GM19397 (cell line): ENCODE measurements around the gene STARD9.

Source experiments
- ATAC-seq: cut with Tn5 transposase; IDR thresholded peaks from one replicate; pipeline ENCODE4 v1.9.1; 2021; ENCODE audit warnings: mild to moderate bottlenecking, moderate library complexity; ENCODE audit not compliant: unreplicated experiment

STARD9 gene

GRCh38 chr15:42692536-42692935 is 117.1 kb downstream of the STARD9 start:
- no peak for ATAC-seq

GRCh38 chr15:42692997-42693396 is 117.6 kb downstream of the STARD9 start:
- no peak for ATAC-seq

GRCh38 chr15:42693496-42693895 is 118.1 kb downstream of the STARD9 start:
- no peak for ATAC-seq

GRCh38 chr15:42693942-42694341 is 118.5 kb downstream of the STARD9 start:
- no peak for ATAC-seq

DNA sequence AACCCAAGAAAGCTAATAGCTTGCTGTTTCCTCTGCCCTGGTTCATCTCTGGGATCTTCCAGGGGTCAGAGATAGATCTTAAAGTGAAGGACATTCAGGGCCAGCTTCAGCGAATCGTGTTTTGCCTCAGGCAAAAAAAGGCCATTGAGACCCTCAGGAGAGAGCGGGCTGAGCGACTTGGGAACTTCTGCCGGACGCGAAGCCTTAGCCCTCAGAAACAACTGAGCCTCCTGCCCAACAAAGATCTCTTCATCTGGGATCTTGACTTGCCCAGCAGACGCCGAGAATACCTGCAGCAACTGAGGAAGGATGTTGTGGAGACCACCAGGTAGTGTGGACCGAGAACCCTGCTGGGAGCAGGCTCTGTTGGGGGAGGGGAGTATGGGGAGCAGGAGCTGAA is 119.0 kb downstream of the STARD9 start:
- no peak for ATAC-seq

DNA sequence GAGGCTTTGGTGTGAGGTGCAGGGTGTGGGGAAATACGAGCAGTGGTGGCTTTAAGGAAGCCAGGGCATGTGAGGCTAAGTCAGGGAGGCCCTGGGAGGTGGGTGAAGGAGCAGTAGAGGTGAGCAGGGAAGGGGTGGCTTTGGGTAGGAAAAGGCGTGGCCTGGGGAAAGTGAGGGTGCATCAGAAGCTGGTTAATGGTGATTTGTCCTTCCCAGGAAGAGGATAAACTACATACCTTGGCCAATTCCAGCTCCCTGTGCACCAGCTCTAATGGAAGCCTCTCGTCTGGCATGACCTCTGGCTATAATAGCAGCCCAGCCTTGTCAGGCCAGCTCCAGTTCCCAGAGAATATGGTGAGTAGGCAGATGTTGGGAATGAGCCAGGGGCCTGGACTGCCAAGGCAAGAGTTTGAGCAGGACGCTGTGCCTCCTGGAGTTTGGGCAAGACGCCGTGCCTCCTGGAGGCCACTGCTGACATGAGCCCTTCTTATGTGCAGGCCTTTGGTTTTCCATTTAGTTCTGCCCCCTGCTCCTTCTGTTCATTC is 120.2 kb downstream of the STARD9 start:
- no peak for ATAC-seq

- ATAC-seq, result no peak
Observed at GRCh38 chr15:42696626-42697025, 121.2 kb downstream of the STARD9 start.

DNA sequence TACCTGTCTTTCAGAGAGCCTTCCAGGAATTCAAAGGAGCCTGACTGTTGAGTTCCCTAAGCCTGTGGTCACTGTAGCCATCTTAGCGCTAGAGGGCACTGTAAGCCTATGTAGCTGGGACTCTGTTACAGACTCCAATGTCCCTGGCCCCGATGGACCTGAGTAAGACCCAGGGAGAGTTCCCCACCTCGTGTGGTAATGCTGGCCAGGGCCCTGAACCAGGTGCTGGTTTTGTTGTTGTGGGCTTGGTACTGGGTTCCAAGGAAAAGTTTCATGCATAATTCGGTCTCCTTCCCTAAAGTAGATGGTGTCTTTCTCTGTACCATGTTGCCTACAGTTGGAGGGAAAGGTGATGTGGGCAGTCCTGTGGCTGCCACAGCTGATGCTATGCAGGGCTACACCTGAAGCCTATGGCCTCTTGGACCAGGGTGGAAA is 129.1 kb downstream of the STARD9 start:
- no peak for ATAC-seq

DNA sequence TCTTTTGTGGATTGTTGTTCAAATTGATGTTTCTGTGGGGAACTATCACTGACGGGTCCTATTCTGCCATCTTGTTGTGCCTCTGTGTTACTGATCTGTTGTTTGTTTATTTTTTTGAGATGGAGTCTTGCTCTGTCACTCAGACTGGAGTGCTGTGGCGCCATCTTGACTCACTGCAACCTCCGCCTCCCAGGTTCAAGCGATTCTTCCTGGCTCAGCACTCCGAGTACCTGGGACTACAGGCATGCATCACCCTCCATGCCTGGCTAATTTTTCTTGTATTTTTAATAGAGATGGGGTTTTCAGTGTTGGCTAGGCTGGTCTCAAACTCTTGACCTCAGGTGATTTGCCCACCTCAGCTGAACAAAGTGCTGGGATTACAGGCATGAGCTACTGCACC is 129.9 kb downstream of the STARD9 start:
- no peak for ATAC-seq

GRCh38 chr15:42707068-42707467 is 131.7 kb downstream of the STARD9 start:
- ATAC-seq, result no peak

DNA sequence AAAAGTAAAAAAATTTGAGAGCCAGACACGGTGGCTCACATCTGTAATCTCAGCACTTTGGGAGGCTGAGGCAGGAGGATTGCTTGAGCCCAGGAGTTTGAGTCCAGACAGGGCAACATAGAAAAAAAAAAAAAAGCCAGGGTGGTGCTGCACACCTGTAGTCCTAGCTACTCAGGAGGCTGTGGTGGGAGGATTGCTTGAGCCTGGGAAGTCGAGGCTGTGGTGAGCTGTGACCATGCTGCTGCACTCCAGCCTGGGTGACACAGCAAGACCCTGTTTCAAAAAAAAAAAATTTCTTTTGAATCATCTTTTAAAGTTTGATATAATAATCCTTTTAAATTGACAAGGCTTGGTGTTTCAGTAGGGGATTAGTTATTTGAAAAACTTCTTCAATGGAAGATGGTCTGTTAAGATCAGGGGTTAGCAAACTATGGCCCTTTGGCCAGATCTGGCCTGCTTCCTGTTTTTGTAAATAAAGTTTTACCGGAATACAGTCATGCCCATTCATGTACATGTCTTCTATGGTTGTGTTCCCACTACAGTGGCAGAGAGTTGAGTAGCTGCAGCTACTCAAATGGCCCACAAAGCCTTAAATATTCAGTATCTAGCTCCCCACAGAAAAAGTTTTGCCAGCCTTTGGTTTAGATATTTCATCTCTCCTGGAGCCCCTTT is 132.6 kb downstream of the STARD9 start:
- no peak for ATAC-seq

GRCh38 chr15:42710662-42711061 is 135.3 kb downstream of the STARD9 start:
- ATAC-seq, result no peak

DNA sequence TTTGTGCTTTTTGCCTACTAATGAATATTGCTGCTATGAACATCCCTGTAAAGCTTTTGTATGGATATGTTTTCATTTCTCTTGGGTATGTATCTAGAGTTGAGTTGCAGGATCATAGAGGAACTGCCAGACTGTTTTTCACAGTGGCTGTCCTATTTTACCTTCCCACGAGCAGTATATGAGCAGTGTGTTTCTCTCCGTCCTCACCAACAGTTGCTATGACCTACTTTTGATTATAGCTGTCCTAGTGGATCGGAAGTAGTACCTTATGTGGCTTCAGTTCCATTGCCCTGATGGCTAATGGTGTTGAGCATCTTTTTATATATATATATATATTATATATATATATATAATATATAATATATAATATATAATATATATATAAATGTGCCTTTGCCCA is 136.3 kb downstream of the STARD9 start:
- no peak for ATAC-seq

DNA sequence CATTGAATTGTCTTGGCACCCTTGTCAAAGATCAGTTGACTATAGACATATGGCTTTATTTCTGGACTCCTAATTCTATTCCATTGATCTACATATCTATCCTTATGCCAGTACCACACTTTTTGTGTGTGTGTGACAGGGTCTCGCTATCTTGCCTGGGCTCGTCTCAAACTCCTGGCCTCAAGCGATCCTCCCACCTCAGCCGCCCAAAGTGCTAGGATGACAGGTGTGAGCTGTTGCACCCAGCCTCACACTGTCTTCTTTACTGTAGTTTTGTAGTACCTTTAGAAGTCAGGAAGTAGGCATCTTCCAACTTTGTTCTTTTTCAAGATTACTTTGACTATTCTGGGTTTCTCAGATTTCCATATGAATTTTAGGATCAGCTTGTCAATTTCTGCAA is 137.2 kb downstream of the STARD9 start:
- ATAC-seq, result no peak

- ATAC-seq, result no peak
Observed at GRCh38 chr15:42716125-42716524, 140.7 kb downstream of the STARD9 start.

GRCh38 chr15:42716626-42717025 is 141.2 kb downstream of the STARD9 start:
- ATAC-seq, result no peak

DNA sequence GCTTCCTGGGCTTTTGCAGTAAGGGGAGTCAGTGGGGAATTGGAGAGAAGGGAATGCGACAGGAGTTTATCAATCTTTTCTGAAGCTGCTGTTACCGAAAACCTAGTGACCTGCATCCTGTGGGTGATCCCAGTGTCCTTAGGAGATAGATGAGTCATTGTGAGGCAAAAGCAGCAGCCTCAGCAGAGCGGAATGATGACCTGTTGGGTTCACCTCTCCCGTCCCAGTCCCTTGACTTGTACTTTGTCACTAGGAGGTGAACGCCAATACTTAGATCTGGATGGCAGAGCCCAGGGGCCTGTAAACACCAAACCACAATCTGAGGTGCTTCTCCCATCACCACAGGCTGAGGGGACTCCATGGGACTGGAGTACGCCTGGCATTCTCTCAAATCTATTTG is 143.6 kb downstream of the STARD9 start:
- no peak for ATAC-seq

DNA sequence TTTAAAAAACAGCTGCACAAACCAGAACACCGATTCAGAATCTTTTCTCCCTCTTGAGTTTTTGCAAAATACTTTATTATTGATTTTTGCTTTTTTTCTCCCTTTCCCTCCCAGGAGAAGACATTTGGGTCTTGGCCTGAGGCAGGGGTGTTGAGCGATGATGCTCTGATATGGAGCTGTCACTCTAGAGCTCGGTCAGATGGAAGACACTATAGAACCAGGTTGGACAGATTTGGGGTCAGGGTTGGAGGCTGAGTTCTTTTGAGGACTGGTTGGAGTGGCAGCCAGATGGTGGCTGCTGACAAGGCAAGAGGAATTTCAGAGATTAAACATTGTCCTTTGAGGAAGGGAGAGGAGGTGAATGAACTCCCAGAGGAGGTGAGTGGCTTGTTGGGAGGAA is 144.7 kb downstream of the STARD9 start:
- no peak for ATAC-seq

DNA sequence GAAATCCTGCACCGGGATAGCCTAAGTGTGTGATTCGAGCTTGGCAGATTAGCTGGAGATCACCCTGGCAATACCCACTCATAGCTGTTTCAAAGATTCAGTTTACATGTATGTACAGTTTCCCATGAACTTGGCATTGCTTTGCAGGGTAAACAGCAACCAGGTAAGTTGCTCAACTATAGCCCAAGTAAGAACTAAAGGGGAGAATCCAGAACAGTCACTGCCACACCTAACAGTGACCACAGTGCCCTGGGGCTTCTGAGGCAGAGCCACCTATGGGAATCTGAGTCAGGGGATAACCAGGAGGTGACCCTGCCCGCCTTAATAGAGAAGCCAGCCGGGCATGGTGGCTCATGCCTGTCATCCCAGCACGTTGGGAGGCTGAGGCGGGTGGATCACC is 145.6 kb downstream of the STARD9 start:
- ATAC-seq, result no peak

DNA sequence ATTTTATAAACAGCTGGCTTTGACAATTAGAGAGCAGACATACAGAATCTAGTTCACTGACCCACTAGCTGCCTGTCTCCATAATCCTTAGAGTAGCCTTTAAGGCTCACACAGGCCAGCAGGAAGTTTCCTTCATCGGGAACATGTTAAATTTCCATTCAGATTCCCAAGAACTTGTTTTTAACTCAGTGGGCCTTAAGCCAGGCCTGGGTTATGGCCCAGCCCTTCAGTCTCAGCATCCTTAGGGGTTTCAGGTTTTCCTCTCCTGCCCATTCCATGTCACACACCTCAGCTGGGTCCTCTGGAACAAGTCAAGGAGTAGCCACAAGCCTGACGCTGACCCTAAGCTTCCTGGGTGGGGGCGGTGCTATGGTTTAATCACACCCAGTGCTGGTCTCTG is 146.5 kb downstream of the STARD9 start:
- no peak for ATAC-seq

- ATAC-seq, result no peak
Observed at GRCh38 chr15:42723068-42723467, 147.7 kb downstream of the STARD9 start.

DNA sequence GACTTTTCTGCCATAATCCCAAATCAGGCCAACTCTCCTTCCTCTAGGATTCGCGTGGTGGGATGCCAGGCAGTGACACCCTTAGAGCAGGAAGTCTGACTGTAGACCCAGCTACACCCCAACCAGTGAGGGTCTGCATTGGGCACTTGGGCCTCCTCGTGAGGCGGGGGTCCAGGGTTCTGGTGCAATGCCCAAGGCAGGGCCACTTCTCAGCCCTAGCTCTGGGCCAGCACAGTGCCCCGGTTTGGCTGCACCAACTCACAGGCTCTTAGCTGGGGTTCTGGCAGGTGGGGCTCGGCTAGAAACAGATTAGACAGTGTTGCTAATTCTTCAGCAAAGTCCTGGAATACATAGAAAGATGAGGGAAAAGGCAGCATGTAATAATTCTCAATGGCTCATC is 148.9 kb downstream of the STARD9 start:
- no peak for ATAC-seq

DNA sequence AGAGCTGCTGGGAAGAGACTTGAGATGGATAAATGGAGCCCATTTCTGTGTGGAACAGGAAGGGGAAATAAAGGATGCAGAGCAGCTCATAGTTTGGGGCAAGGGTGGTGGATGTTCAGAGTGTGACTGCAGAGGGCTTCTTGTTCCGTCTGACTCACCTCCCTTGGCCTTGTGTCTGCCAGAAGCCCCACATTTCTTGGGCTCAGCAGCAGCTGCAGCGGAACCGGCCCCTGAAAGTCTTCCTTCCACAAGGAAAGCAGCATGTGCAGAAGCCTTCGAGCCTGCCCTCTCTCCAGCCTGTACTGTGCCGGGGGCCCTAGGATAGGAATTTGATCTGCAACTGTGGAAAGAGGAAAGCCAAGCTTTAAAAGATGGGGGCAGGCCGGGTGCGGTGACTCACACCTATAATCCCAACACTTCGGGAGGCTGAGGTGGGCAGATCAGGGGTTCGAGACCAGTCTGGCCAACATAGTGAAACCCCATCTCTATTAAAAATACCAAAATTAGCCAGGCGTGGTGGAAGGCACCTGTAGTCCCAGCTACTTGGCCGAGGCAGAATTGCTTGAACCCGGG is 150.0 kb downstream of the STARD9 start:
- no peak for ATAC-seq
